K562 (cell line): Measurements from ENCODE around the gene ADRA2B. TPM values are rescaled to one million over a fixed set of nuclear protein-coding genes. Genes with fewer than 3 reads are reported as not detected.

Experiments used
- ATAC-seq: fragments of 200-7000 bp; cut with Tn5 transposase; 3 replicates; pipeline ENCODE4 v1.9.1; 2020; ENCODE audit warnings: moderate library complexity
- BruUV-seq: library from RNA; stranded (reverse); fragments of 400-500 nt; replicated peaks from 2 replicates; lab custom pipeline; 2021; lab: Mats Ljungman, UMichigan
- CTCF ChIA-PET: fragments of 300-600 bp; formaldehyde crosslinking; extraction: SDS; loops from one replicate; lab custom pipeline; 2021; ENCODE audit warnings: low intra/inter-chr PET ratio; lab: Yijun Ruan, JAX
- POLR2A ChIA-PET: fragments of 300-600, 350-650 bp; sonication (Branson Sonifier 250); formaldehyde crosslinking; extraction: SDS; loops from one replicate; lab custom pipeline; 2021; ENCODE audit warnings: antibody characterized with exemption, inconsistent platforms; lab: Yijun Ruan, JAX
- DNase-seq, 4 experiments: peaks; one replicate each; pipeline versions ENCODE4 v3.0.0 to v3.0.0-alpha.2; 2011 to 2018; ENCODE audit warnings: low spot score in 3 of 4, mixed read lengths in 3 of 4; ENCODE audit errors: extremely low read depth in 1 of 4
- FAIRE-seq: peaks from 2 replicates; lab custom pipeline; 2011; peaks lifted over from hg19 to GRCh38; lab: Jason Lieb, UNC
- H2AFZ ChIP-seq: 2 replicates; pipeline ENCODE4 v1.6.0; 2011; ENCODE audit warnings: low read depth, low read length, control low read depth, inconsistent platforms
- H3K27ac ChIP-seq: fragments of 200-600 bp; 3 replicates; pipeline ENCODE4 v1.8.0; 2011; ENCODE audit warnings: low read depth, mild to moderate bottlenecking, control low read depth, inconsistent platforms, low read length, moderate library complexity, mixed read lengths; ENCODE audit errors: extremely low read depth
- H3K27me3 ChIP-seq, 2 experiments: fragments of 300-600 bp in 1 of 2; 2 replicates in 1 of 2; 3 replicates in 1 of 2; pipeline versions ENCODE4 v1.6.0 to v1.8.0; 2011; ENCODE audit warnings: inconsistent platforms in 2 of 2, low read length in 2 of 2, mild to moderate bottlenecking in 1 of 2, mixed read lengths in 1 of 2, moderate library complexity in 1 of 2; ENCODE audit not compliant: control insufficient read depth in 2 of 2, insufficient read depth in 2 of 2
- H3K36me3 ChIP-seq: fragments of 300-600 bp; 3 replicates; pipeline ENCODE4 v1.8.0; 2011; ENCODE audit warnings: mild to moderate bottlenecking, low read length, inconsistent platforms; ENCODE audit not compliant: control insufficient read depth, insufficient read depth
- H3K4me1 ChIP-seq, 2 experiments: fragments of 200-600 bp in 1 of 2; replicated peaks in 1 of 2; 2 replicates in 1 of 2; 3 replicates in 1 of 2; pipeline versions ENCODE4 v1.5.1 to v1.8.0; 2011; ENCODE audit warnings: inconsistent platforms in 2 of 2, low read length in 2 of 2, mild to moderate bottlenecking in 1 of 2, mixed read lengths in 1 of 2, moderate library complexity in 1 of 2; ENCODE audit not compliant: control insufficient read depth in 2 of 2, insufficient read depth in 2 of 2
- H3K4me2 ChIP-seq: 2 replicates; pipeline ENCODE4 v1.6.1; 2011; ENCODE audit warnings: low read length, control low read depth, inconsistent platforms, mixed read lengths; ENCODE audit not compliant: insufficient read depth
- H3K4me3 ChIP-seq: fragments of 200-600 bp; sonication (generic), shearing (Covaris generic); 2 replicates; pipeline ENCODE4 v1.5.1; 2016; ENCODE audit warnings: control low read depth, inconsistent platforms
- H3K79me2 ChIP-seq: fragments of 200-600 bp; 3 replicates; pipeline ENCODE4 v1.8.0; 2011; ENCODE audit warnings: low read length, inconsistent platforms; ENCODE audit not compliant: control insufficient read depth, insufficient read depth
- H3K9ac ChIP-seq, 2 experiments: 2 replicates each; pipeline versions ENCODE4 v1.6.0 to v1.6.1; 2011; ENCODE audit warnings: low read depth in 2 of 2, low read length in 2 of 2, control low read depth in 1 of 2, inconsistent platforms in 1 of 2, mild to moderate bottlenecking in 1 of 2, mixed read lengths in 1 of 2; ENCODE audit not compliant: insufficient read depth in 1 of 2
- H3K9me1 ChIP-seq: one replicate; pipeline ENCODE4 v1.6.0; 2011; ENCODE audit warnings: inconsistent platforms, mild to moderate bottlenecking, low read length, moderate library complexity; ENCODE audit not compliant: control insufficient read depth, insufficient read depth
- H3K9me3 ChIP-seq: replicated peaks from 2 replicates; pipeline ENCODE4 v1.5.1; 2011; ENCODE audit warnings: low read depth, low read length, inconsistent platforms; ENCODE audit not compliant: control insufficient read depth, insufficient read depth
- H4K20me1 ChIP-seq: replicated peaks from 2 replicates; pipeline ENCODE4 v1.6.1; 2011; ENCODE audit warnings: low read length, inconsistent platforms, mixed read lengths; ENCODE audit not compliant: control insufficient read depth, insufficient read depth
- FOSL1 ChIP-seq: fragments of 200-800 bp; sonication (Bioruptor generic); conservative IDR thresholded peaks from 2 replicates; pipeline ENCODE4 v1.6.1; 2016; ENCODE audit warnings: missing genetic modification characterization, missing compliant biosample characterization
- NBN ChIP-seq: fragments of 450-650 bp; IDR thresholded peaks from 2 replicates; pipeline ENCODE4 v1.6.1; 2016; ENCODE audit warnings: low read depth, mild to moderate bottlenecking
- POLR2AphosphoS2 ChIP-seq: IDR thresholded peaks from 2 replicates; pipeline ENCODE4 v1.6.1; 2012; ENCODE audit warnings: low read length, improper control_type of control experiment
- POLR3A ChIP-seq: IDR thresholded peaks from 2 replicates; pipeline ENCODE4 v1.6.1; 2011; ENCODE audit warnings: borderline replicate concordance, mild to moderate bottlenecking, moderate library complexity; ENCODE audit not compliant: insufficient read length, insufficient read depth; ENCODE audit errors: extremely low read depth
- PTTG1 ChIP-seq: fragments of 450-650 bp; IDR thresholded peaks from 2 replicates; pipeline ENCODE4 v1.6.1; 2016; ENCODE audit warnings: low read depth, mild to moderate bottlenecking, missing genetic modification characterization, missing compliant biosample characterization
- TGIF2 ChIP-seq: sonication (generic); formaldehyde crosslinking; IDR thresholded peaks from 2 replicates; pipeline ENCODE4 v1.8.1; 2022; ENCODE audit warnings: mild to moderate bottlenecking, missing genetic modification reagents, moderate library complexity
- XRCC4 ChIP-seq: IDR thresholded peaks from one replicate; pipeline ENCODE4 v1.6.1; 2011; ENCODE audit not compliant: insufficient read depth, insufficient read length; ENCODE audit errors: extremely low read depth
- ZNF140 ChIP-seq: fragments of 250-450 bp; sonication (Bioruptor Pico); IDR thresholded peaks from 2 replicates; pipeline ENCODE4 v1.8.0; 2021; ENCODE audit warnings: moderate library complexity, mild to moderate bottlenecking, inconsistent platforms
- ZNF75A ChIP-seq: fragments of 450-650 bp; formaldehyde crosslinking; IDR thresholded peaks from 2 replicates; pipeline ENCODE4 v1.4.0; 2020; ENCODE audit warnings: mild to moderate bottlenecking
- WGBS: fragments of 100-300 bp; shearing (Covaris generic); methylation state at CpG from one replicate; pipeline ENCODE4 v1.1.6; 2016; ENCODE audit warnings: low coverage, mixed read lengths; ENCODE audit not compliant: insufficient coverage; ENCODE audit errors: missing lambda C conversion rate; 5-methylcytosine and 5-hydroxymethylcytosine counted together
- in situ Hi-C: fragments of 300-500 bp; cut with MboI; formaldehyde crosslinking; loops from 4 replicates; pipeline ENCODE4 v1.15.0; 2018; ENCODE audit warnings: inconsistent platforms, mixed read lengths
- intact Hi-C: fragments of 100-400 bp; cut with micrococcal nuclease; formaldehyde crosslinking; loops from 2 replicates; pipeline ENCODE4 v1.14.2; 2022
- polyA plus RNA-seq, 8 experiments: library from polyadenylated mRNA; depleted of rRNA in 4 of 8; stranded (reverse) in 5 of 8; unstranded in 3 of 8; fragments of >200 nt; fragmentation: Nextera tagmentation in 2 of 8; fragmentation: Illumina TruSeq in 1 of 8; extraction: Ambion mirVana in 2 of 8; extraction: Trizol in 1 of 8; gene quantifications; 2 replicates each; pipeline versions ENCODE4 v1.2.1 to v1.2.3, GENCODE V29; 2011 to 2014; ENCODE audit warnings: inconsistent platforms in 1 of 8, missing spikeins in 1 of 8
- total RNA-seq, 7 experiments: library from RNA; depleted of rRNA in 6 of 7; stranded (reverse); fragments of >200 nt in 6 of 7; fragmentation: Illumina TruSeq in 2 of 7; extraction: Trizol in 2 of 7; gene quantifications; 2 replicates each; pipeline versions ENCODE4 v1.2.1 to v1.2.3, GENCODE V29; 2011 to 2021; ENCODE audit warnings: low replicate concordance in 1 of 7
- TF ChIP-seq, protein P1 (sequence below): IDR thresholded peaks from 2 replicates; pipeline ENCODE4 v1.6.1; 2016; ENCODE audit warnings: missing genetic modification characterization, missing compliant biosample characterization
- TF ChIP-seq, protein P2 (sequence below): IDR thresholded peaks from 2 replicates; pipeline ENCODE4 v1.6.1; 2011; ENCODE audit warnings: borderline replicate concordance, low read depth, mild to moderate bottlenecking, moderate library complexity, low read length; ENCODE audit not compliant: insufficient read depth, poor library complexity, severe bottlenecking

The ADRA2B gene
- total and polyA plus RNA-seq, 9 of the 15 experiments (the other 6 are each of a cell fraction or from before 2014, with no cell fraction given) = not detected

- no peak for DNase-seq
- intact Hi-C loops (no loop called here), in situ Hi-C loops (loop anchor here (5.0 kb wide), 1 partner anchor 93 kb away; no protein-coding TSS in a partner anchor)
- BruUV-seq = no TSS peak
- POLR2A ChIA-PET = no interaction called here
- no peaks in the 10 kb centered on the region for H3K9me1 ChIP-seq
- no peak for ATAC-seq
- H3K4me2 ChIP-seq = no peak overlapping the region
- no peak for TF ChIP-seq PTTG1
- no peak for TF ChIP-seq NBN
- no peak for TF ChIP-seq XRCC4
- TF ChIP-seq ZNF140 = no peak
- TF ChIP-seq POLR2AphosphoS2 = no peak
- TF ChIP-seq TGIF2 (CRISPR knock-in tag) = no peak
- TF ChIP-seq, protein P1, sequence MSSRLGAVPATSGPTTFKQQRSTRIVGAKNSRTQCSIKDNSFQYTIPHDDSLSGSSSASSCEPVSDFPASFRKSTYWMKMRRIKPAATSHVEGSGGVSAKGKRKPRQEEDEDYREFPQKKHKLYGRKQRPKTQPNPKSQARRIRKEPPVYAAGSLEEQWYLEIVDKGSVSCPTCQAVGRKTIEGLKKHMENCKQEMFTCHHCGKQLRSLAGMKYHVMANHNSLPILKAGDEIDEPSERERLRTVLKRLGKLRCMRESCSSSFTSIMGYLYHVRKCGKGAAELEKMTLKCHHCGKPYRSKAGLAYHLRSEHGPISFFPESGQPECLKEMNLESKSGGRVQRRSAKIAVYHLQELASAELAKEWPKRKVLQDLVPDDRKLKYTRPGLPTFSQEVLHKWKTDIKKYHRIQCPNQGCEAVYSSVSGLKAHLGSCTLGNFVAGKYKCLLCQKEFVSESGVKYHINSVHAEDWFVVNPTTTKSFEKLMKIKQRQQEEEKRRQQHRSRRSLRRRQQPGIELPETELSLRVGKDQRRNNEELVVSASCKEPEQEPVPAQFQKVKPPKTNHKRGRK = no peak
- TF ChIP-seq FOSL1 (tag) = no peak
- no peak for TF ChIP-seq POLR3A
- TF ChIP-seq, protein P2, sequence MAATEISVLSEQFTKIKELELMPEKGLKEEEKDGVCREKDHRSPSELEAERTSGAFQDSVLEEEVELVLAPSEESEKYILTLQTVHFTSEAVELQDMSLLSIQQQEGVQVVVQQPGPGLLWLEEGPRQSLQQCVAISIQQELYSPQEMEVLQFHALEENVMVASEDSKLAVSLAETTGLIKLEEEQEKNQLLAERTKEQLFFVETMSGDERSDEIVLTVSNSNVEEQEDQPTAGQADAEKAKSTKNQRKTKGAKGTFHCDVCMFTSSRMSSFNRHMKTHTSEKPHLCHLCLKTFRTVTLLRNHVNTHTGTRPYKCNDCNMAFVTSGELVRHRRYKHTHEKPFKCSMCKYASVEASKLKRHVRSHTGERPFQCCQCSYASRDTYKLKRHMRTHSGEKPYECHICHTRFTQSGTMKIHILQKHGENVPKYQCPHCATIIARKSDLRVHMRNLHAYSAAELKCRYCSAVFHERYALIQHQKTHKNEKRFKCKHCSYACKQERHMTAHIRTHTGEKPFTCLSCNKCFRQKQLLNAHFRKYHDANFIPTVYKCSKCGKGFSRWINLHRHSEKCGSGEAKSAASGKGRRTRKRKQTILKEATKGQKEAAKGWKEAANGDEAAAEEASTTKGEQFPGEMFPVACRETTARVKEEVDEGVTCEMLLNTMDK = no peak
- TF ChIP-seq ZNF75A (CRISPR knock-in tag) = no peak
- TF ChIP-seq, all 486 proteins: peak for 0
- no peak overlapping the region for H3K4me3 ChIP-seq
- H3K4me1 ChIP-seq = peaks cover 3 to 48% of the 10 kb centered on the region in 2 experiments; a peak in 4 of 5 replicates
- peaks cover 2 to 82% of the 10 kb centered on the region in 2 experiments; a peak in 3 of 5 replicates for H3K27me3 ChIP-seq
- 18% methylated on average over 21 of the region's 24 CpGs for WGBS
- no peak overlapping the region for H3K9ac ChIP-seq
- H2AFZ ChIP-seq = no peak overlapping the region
- H3K79me2 ChIP-seq = no peaks in the 10 kb centered on the region
- FAIRE-seq = no peak
- peaks cover 10% of the 10 kb centered on the region for H4K20me1 ChIP-seq
- H3K27ac ChIP-seq = no peak overlapping the region
- H3K36me3 ChIP-seq = no peaks in the 10 kb centered on the region
- CTCF ChIA-PET = interaction anchor here (2.2 kb wide), 1 partner anchor 92 kb away, joined by 12 read pairs; no protein-coding TSS in a partner anchor
- no peaks in the 10 kb centered on the region for H3K9me3 ChIP-seq
Measured at GRCh38 chr2:96114903-96115581, 1.3 kb downstream of the ADRA2B start.
